HepG2 (cell line): ENCODE data around the gene CDA.

Source experiments
- BHLHE40 ChIP-seq: IDR thresholded peaks from 2 replicates; pipeline ENCODE4 v1.6.1; 2011; ENCODE audit warnings: low read length, improper control_type of control experiment
- CTCF ChIP-seq: sonication (generic); formaldehyde crosslinking; IDR thresholded peaks from 2 replicates; pipeline ENCODE4 v1.5.0; 2020; ENCODE audit warnings: mild to moderate bottlenecking, missing genetic modification reagents, moderate library complexity
- ESRRA ChIP-seq: sonication (generic); formaldehyde crosslinking; IDR thresholded peaks from 2 replicates; pipeline ENCODE4 v1.5.1; 2020; ENCODE audit warnings: mild to moderate bottlenecking, low read depth, missing genetic modification reagents
- FOXA1 ChIP-seq, 2 experiments: fragments of 450-650 bp in 1 of 2; sonication (generic) in 1 of 2; formaldehyde crosslinking in 1 of 2; IDR thresholded peaks; 2 replicates each; pipeline versions ENCODE4 v1.4.0 to v1.6.1; 2016 to 2020; ENCODE audit warnings: missing genetic modification reagents in 1 of 2
- GPBP1L1 ChIP-seq: sonication (generic); formaldehyde crosslinking; IDR thresholded peaks from 2 replicates; pipeline ENCODE4 v1.5.0; 2020; ENCODE audit warnings: mild to moderate bottlenecking, missing genetic modification reagents
- MAZ ChIP-seq, 2 experiments: sonication (generic) in 1 of 2; formaldehyde crosslinking in 1 of 2; IDR thresholded peaks; 2 replicates each; pipeline versions ENCODE4 v1.5.0 to v1.6.1; 2012 to 2020; ENCODE audit warnings: low read depth in 2 of 2, mild to moderate bottlenecking in 2 of 2, borderline replicate concordance in 1 of 2, improper control_type of control experiment in 1 of 2, low read length in 1 of 2, missing genetic modification reagents in 1 of 2, moderate library complexity in 1 of 2
- TEAD2 ChIP-seq: sonication (generic); formaldehyde crosslinking; IDR thresholded peaks from 2 replicates; pipeline ENCODE4 v1.9.0; 2021; ENCODE audit warnings: missing genetic modification reagents
- YEATS2 ChIP-seq: sonication (generic); formaldehyde crosslinking; IDR thresholded peaks from 2 replicates; pipeline ENCODE4 v1.4.0; 2020; ENCODE audit warnings: missing genetic modification reagents, borderline replicate concordance
- ZNF350 ChIP-seq: sonication (generic); formaldehyde crosslinking; IDR thresholded peaks from 2 replicates; pipeline ENCODE4 v1.4.0; 2020; ENCODE audit warnings: mild to moderate bottlenecking, low read depth, missing genetic modification reagents, borderline replicate concordance
- ZNF652 ChIP-seq: IDR thresholded peaks from 2 replicates; pipeline ENCODE4 v1.6.1; 2016; ENCODE audit warnings: low read depth, borderline replicate concordance
- ZNF776 ChIP-seq: sonication (generic); formaldehyde crosslinking; IDR thresholded peaks from 2 replicates; pipeline ENCODE4 v1.4.0; 2020; ENCODE audit warnings: mild to moderate bottlenecking, missing genetic modification reagents
- TF ChIP-seq, protein P1 (sequence below): sonication (generic); formaldehyde crosslinking; IDR thresholded peaks from 2 replicates; pipeline ENCODE4 v1.8.1; 2022; ENCODE audit warnings: low read depth, mild to moderate bottlenecking, missing genetic modification reagents

GRCh38 chr1:20666146-20666545 lies 77.2 kb downstream of the CDA start:
- TF ChIP-seq ZNF350 (no peak), ZNF652 (CRISPR knock-in tag) (no peak), ZNF776 (no peak), FOXA1 (IDR thresholded peaks at IDR 0.05) (no peak), FOXA1 (CRISPR knock-in tag; IDR thresholded peaks at IDR 0.05) (no peak), CTCF (CRISPR knock-in tag) (no peak), TEAD2 (CRISPR knock-in tag) (no peak), MAZ (IDR thresholded peaks at IDR 0.05; ENCODE audit: borderline replicate concordance, low read depth, low read length) (no peak), MAZ (CRISPR knock-in tag; IDR thresholded peaks at IDR 0.05; ENCODE audit: low read depth) (no peak), ESRRA (CRISPR knock-in tag) (no peak), BHLHE40 (no peak), GPBP1L1 (CRISPR knock-in tag) (no peak), YEATS2 (CRISPR knock-in tag) (no peak)
- TF ChIP-seq, protein P1, sequence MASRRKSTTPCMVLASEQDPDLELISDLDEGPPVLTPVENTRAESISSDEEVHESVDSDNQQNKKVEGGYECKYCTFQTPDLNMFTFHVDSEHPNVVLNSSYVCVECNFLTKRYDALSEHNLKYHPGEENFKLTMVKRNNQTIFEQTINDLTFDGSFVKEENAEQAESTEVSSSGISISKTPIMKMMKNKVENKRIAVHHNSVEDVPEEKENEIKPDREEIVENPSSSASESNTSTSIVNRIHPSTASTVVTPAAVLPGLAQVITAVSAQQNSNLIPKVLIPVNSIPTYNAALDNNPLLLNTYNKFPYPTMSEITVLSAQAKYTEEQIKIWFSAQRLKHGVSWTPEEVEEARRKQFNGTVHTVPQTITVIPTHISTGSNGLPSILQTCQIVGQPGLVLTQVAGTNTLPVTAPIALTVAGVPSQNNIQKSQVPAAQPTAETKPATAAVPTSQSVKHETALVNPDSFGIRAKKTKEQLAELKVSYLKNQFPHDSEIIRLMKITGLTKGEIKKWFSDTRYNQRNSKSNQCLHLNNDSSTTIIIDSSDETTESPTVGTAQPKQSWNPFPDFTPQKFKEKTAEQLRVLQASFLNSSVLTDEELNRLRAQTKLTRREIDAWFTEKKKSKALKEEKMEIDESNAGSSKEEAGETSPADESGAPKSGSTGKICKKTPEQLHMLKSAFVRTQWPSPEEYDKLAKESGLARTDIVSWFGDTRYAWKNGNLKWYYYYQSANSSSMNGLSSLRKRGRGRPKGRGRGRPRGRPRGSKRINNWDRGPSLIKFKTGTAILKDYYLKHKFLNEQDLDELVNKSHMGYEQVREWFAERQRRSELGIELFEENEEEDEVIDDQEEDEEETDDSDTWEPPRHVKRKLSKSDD, result no peak
